T-helper 17 cell (primary cell): ENCODE data around the gene TPRG1L. TPM values are rescaled to one million over a fixed set of nuclear protein-coding genes. Genes with fewer than 3 reads are reported as not detected.

ENCODE experiments used
- ATAC-seq: fragments of 150-1000 bp; cut with Tn5 transposase; 2 replicates; pipeline ENCODE4 v1.10.0; 2021; ENCODE audit warnings: mild to moderate bottlenecking, moderate library complexity
- DNase-seq, 3 donors: peaks; one replicate each; pipeline versions ENCODE4 v3.0.0 to v3.0.0-alpha.2; 2020 to 2021
- H3K9me3 ChIP-seq: one replicate; pipeline ENCODE4 v1.7.0; 2013; ENCODE audit warnings: low read length, mild to moderate bottlenecking; ENCODE audit not compliant: control insufficient read depth, poor library complexity, severe bottlenecking
- H3K27ac Mint-ChIP-seq: one replicate; pipeline ENCODE4 v1.8.0; 2022; ENCODE audit warnings: mild to moderate bottlenecking, moderate library complexity, mixed read lengths
- H3K27me3 Mint-ChIP-seq: one replicate; pipeline ENCODE4 v1.8.0; 2022; ENCODE audit warnings: mixed read lengths
- H3K36me3 Mint-ChIP-seq: one replicate; pipeline ENCODE4 v1.8.0; 2022; ENCODE audit warnings: low read depth, mixed read lengths
- H3K4me1 Mint-ChIP-seq: one replicate; pipeline ENCODE4 v1.8.0; 2022; ENCODE audit warnings: mild to moderate bottlenecking, mixed read lengths
- H3K4me3 Mint-ChIP-seq: one replicate; pipeline ENCODE4 v1.8.0; 2022; ENCODE audit warnings: mild to moderate bottlenecking, moderate library complexity, mixed read lengths
- total RNA-seq, 4 donors: library from RNA in 2 of 4; stranded (reverse) in 2 of 4; gene quantifications; one replicate each; pipeline ENCODE4 v1.2.3 and lab custom pipeline; 2022 to 2026

TPRG1L gene
- total RNA-seq, 2 donors from 2014 or later: 30.3 to 34.9 TPM

DNA sequence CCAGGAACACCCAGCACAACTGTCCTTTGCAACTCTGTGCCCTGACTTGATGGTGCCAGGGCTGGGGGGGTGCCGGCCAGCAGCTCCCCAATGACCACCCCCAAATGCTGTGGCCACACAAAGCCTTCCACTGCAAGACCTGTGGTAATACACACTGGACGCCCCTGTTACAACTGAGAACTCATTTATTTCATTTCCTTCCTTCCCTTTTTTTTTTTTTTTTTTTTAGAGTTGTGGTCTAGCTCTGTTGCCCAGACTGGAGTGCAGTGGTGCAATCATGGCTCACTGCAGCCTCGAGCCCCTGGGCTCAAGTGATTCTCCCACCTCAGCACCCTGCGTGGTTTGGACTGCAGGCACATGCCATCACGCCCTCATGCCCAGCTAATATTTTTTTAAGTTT, 52.7 kb downstream of the TPRG1L start:
- peaks cover 8% of the 10 kb centered on the region for H3K36me3 Mint-ChIP-seq
- peaks cover 10% of the 10 kb centered on the region for H3K27me3 Mint-ChIP-seq
- H3K4me3 Mint-ChIP-seq: peak overlapping the region; percentile 15
- no peak overlapping the region for H3K27ac Mint-ChIP-seq
- no peaks in the 10 kb centered on the region for H3K9me3 ChIP-seq
- ATAC-seq: no peak
- no peak for DNase-seq
- peaks cover 13% of the 10 kb centered on the region for H3K4me1 Mint-ChIP-seq

DNA sequence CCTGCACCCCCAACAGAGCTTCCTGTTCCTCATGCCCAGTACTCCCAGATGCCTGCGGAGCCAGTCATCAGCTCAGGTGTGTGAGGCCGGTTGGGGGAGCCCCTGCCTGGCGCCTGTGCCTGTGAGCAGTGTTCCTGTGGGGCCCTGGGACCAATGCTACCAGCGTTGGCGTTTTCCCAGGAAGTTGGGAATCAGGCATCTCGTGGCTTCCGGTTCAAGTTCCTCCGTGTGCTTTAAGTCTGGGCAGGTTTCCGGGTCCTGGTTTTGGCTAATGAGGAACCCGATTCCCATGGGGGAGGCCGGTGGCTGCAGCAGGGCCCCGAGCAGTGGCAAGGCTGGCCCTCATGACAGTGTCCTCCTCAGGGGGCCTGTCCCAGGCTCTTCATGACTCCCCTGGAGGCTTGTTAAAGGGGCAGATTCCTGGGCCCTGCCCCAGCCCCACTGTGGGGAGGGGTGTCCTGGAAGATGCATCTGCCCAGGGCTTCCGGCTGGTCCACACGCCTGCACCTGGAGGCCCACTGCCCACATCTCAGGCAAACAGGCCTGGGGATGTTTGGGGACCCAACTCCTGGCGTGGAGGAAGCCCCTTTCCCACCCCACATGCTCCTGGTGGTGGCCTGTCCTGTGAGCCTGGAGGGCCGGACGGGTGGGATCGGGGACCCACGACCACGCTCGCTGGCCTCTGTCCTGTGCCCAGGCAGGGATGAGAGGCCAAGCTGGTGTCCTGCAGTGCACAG, 53.7 kb downstream of the TPRG1L start:
- no peak for DNase-seq
- peaks cover 10% of the 10 kb centered on the region for H3K4me1 Mint-ChIP-seq
- no peak overlapping the region for H3K4me3 Mint-ChIP-seq
- peaks cover 2% of the 10 kb centered on the region for H3K27me3 Mint-ChIP-seq
- no peak for ATAC-seq
- H3K36me3 Mint-ChIP-seq: peaks cover 5% of the 10 kb centered on the region
- no peaks in the 10 kb centered on the region for H3K9me3 ChIP-seq
- no peak overlapping the region for H3K27ac Mint-ChIP-seq

DNA sequence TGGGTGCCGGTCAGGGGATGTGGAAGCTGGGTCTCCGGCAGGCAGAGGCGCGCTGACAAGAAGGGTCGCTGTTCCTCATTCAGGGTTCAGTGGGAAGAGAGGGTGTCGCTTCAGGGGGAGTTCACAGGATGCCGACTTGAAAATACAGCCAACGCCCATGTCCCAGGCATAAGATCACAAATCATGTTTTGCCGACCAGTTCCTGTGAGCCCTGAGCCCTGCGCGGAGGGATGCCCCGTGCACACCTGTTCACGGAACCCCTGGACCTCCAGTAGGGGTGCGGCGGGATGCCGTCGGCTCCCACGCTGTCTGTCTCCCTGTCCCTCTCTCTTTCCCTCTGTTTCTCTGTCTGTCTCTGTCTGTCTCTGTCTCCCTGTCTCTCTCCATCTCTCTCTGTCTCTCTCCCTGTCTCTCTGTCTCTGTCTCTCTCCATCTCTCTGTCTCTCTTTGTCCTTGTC, 54.3 kb downstream of the TPRG1L start:
- no peak overlapping the region for H3K27ac Mint-ChIP-seq

More for the DNA sequence above, 54.3 kb downstream of the TPRG1L start:
- no peak for ATAC-seq
- peaks cover 3% of the 10 kb centered on the region for H3K36me3 Mint-ChIP-seq
- no peak for DNase-seq
- H3K27me3 Mint-ChIP-seq: no peaks in the 10 kb centered on the region
- peaks cover 9% of the 10 kb centered on the region for H3K4me1 Mint-ChIP-seq
- H3K9me3 ChIP-seq: no peaks in the 10 kb centered on the region
- no peak overlapping the region for H3K4me3 Mint-ChIP-seq

Other genes starting within 250 kb of the TPRG1L start
- gene ARHGEF16, start 170.3 kb upstream of the TPRG1L start, total RNA-seq: under 1 TPM in 1 of 2 donors, not detected in 1; 0.10 TPM
- gene MEGF6, start 13.5 kb upstream of the TPRG1L start, total RNA-seq: 10 to 100 TPM; 63.1 to 63.8 TPM
- 10 to 100 TPM; 24.8 to 25.9 TPM for gene WRAP73, start 25.1 kb downstream of the TPRG1L start, total RNA-seq
- gene TP73, start 27.5 kb downstream of the TPRG1L start, total RNA-seq: under 1 TPM in 1 of 2 donors, not detected in 1; 0.31 TPM
- gene CCDC27, start 127.4 kb downstream of the TPRG1L start, total RNA-seq: not detected
- gene SMIM1, start 147.7 kb downstream of the TPRG1L start, total RNA-seq: 1 to 10 TPM in 1 of 2 donors, under 1 TPM in 1; 0.75 to 1.5 TPM
- 10 to 100 TPM; 35.1 to 37.9 TPM for gene LRRC47, start 171.5 kb downstream of the TPRG1L start, total RNA-seq
- gene CEP104, start 232.2 kb downstream of the TPRG1L start, total RNA-seq: 10 to 100 TPM; 33.0 to 34.6 TPM
- 10 to 100 TPM; 14.9 to 15.3 TPM for gene DFFB, start 232.5 kb downstream of the TPRG1L start, total RNA-seq